Motor neuron (in vitro differentiated cells): ENCODE results near the gene GOT1. TPM values are rescaled to one million over a fixed set of nuclear protein-coding genes. Genes with fewer than 3 reads are reported as not detected.

Experiments used
- ATAC-seq, 8 experiments: fragments of 200-7000 bp; cut with Tn5 transposase; replicated peaks in 6 of 8; 2 replicates each; pipeline ENCODE4 v1.8.0; 2021; ENCODE audit warnings: mild to moderate bottlenecking in 8 of 8, moderate library complexity in 8 of 8
- H3K27ac ChIP-seq, 2 donors: fragments of 250-450 bp; sonication (Bioruptor Pico); 2 replicates each; pipeline ENCODE4 v1.9.0; 2021; ENCODE audit warnings: antibody characterized with exemption in 2 of 2, mild to moderate bottlenecking in 2 of 2, moderate library complexity in 1 of 2
- H3K4me1 ChIP-seq, 2 donors: fragments of 250-450 bp; sonication (Bioruptor Pico); replicated peaks in 1 of 2; 2 replicates each; pipeline ENCODE4 v1.6.1; 2021; ENCODE audit warnings: antibody characterized with exemption in 2 of 2, mild to moderate bottlenecking in 2 of 2, moderate library complexity in 1 of 2
- H3K4me3 ChIP-seq, 5 donors: fragments of 250-450 bp; sonication (Bioruptor Pico); 2 replicates each; pipeline ENCODE4 v1.9.0; 2021; ENCODE audit warnings: antibody characterized with exemption in 5 of 5, mild to moderate bottlenecking in 5 of 5, moderate library complexity in 4 of 5
- WGBS, 10 experiments: fragments of 450-650 bp; shearing (Covaris generic); methylation state at CpG; one replicate each; pipeline ENCODE4 v1.0.0; 2022; 5-methylcytosine and 5-hydroxymethylcytosine counted together
- in situ Hi-C, 9 experiments: fragments of 400-800 bp; cut with MboI; loops; one replicate each; pipeline ENCODE4 v1.15.0; 2021; ENCODE audit warnings: low sequenced_read_pairs in 9 of 9, low pct_unique_long_range_greater_than_20kb in 2 of 9; ENCODE audit not compliant: unreplicated experiment in 9 of 9
- total RNA-seq, 8 experiments: library from RNA; unstranded; fragments of 300-600 nt; gene quantifications; 2 replicates each; pipeline versions ENCODE4 v1.2.3 to v1.2.4, GENCODE V29; 2022

Gene GOT1
- total RNA-seq = 10 to 100 TPM; 21.3 to 97.7 (median 50.1) TPM

DNA sequence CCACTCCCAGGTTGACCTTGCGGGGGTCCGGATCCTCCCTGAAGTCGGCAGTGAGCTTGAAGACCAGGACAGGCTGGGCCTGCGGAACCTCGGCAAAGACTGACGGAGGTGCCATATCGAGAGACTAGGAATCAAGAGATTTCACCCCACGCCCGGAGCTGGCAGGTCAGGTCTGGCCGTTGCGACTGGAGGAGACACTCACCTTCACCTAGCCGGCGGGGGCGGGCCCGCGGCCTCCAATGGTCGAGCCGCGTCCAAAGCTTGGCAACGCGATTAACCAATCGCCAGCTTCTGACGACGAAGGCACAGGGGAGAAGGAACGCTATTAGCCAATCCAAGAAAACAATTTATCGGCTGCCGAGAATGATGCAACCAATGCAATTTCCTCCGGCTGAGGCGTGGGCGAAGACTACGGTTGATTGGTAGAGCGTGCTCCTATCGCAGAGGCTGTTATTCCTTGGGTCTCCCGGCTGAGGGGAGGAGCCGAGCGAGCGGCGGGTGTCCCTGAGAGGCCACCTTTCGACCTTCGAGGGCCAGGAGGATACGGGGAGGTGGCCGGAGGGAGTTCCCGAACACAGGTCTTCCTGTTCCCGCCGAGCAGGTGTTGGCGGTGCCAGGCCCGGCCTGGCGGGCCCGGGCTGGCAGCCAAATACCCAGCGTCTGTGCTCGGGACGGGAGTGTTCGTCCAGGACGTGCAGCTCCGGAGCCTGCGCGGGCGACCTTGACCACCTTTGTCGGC, at the start of gene GOT1:
TSS of gene GOT1 (minus strand) at position 174 of the 739 bp plus-strand sequence. CDS start at position 115, 59 bp downstream.
- in situ Hi-C loops = loop anchor here in 6 of 9 experiments (10.0 to 25.0 kb wide), 3 partner anchors 114 to 282 kb away; partner anchors contain the start of gene SLC25A28 (in 5 of the 6)
- ATAC-seq = peak; percentile 91 to 96 (median 96)
- H3K4me3 ChIP-seq = peak within 1 kb of the TSS; percentile 94 to 99 (median 95)
- peak within 1 kb of the TSS; percentile 90 to 92 for H3K27ac ChIP-seq
- 0 to 3% (median 0%) methylated on average over 2 to 34 of the region's 59 CpGs; no CpG with 5 or more reads in 2 of the 10 experiments for WGBS, 10 experiments
- peaks cover 5 to 22% of the 10 kb centered on the region in 2 donors for H3K4me1 ChIP-seq

DNA sequence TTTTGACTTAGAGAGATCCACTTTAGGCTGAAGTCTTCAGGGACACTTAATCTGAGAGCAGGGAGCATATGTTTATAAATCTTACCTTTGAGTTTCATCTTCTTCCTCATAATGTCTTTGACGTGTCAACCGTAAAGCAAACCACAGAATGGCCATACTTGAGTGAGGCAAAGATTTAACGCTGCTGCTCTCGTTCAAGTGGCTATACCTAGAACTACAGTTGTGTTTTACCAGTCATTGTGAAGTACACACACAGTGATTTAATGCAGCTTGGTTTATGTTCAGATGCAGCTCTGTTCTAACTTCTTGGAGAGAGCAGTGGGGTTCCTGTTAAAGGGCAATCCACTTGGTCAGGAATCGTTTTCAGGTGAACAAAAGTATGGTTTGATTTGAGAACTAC, 39.9 kb upstream of the GOT1 start:
- in situ Hi-C loops = no loop called here
- no peak for ATAC-seq

DNA sequence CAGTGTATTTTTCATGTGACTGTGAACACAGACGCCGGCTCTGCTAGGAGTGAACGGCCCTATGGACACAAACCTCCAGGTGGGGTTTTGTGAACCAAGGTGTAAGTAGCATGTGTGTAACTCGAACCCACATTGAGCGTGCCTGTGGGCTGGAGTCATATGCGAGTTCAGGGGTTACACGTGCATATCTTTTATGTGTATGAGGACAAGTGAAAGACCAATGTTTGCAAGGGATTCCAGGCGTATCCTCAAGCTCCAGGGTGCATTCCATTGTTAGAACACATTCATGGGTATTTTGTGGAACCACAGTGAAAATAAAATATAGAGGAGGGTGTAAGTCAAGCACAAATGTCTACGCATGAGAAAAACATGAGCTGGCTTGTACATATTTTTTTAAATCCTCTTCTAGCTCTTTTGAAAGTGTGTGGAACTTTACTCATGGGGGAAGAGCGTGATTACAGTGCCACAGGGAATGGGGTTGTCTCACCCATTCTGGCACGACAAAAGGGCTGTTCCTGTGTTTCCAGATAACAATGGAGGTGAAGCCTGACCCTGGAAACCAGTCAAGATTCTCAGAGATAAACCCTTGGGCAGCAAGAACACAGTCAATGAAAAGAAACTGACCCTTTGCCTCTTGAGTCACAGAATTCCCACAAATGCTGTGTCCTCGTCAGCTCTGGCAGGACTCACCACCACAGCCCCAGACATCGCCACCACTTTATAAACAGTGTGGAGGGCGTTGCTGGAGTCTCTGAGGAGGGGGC, 37.0 kb upstream of the GOT1 start:
- Histone ChIP-seq H3K4me3 (no peak overlapping the region), H3K27ac (no peak overlapping the region), H3K4me1 (no peaks in the 10 kb centered on the region)
- in situ Hi-C loops = no loop called here
- ATAC-seq = peak in 3 of 8 experiments; percentile 22 to 67 (median 26)
- 20 to 90% (median 61%) methylated on average over 3 to 10 of the region's 14 CpGs; no CpG with 5 or more reads in 1 of the 10 experiments for WGBS, 10 experiments

More for the DNA sequence above, 39.9 kb upstream of the GOT1 start:
- no peaks in the 10 kb centered on the region for H3K4me1 ChIP-seq
- H3K27ac ChIP-seq = no peak overlapping the region
- no peak overlapping the region for H3K4me3 ChIP-seq
- WGBS, 10 experiments = 23 to 100% (median 53%) methylated on average over 1 to 5 of the region's 5 CpGs

- H3K4me3 ChIP-seq = no peak overlapping the region
- in situ Hi-C loops = no loop called here
- H3K27ac ChIP-seq = no peak overlapping the region
- H3K4me1 ChIP-seq = no peaks in the 10 kb centered on the region
- 24 to 100% (median 56%) methylated on average over 2 to 7 of the region's 8 CpGs; no CpG with 5 or more reads in 2 of the 10 experiments for WGBS, 10 experiments
- ATAC-seq = peak in 3 of 8 experiments; percentile 36 to 76 (median 63)
Observed at GRCh38 chr10:99466632-99467223, 36.3 kb upstream of the GOT1 start.

DNA sequence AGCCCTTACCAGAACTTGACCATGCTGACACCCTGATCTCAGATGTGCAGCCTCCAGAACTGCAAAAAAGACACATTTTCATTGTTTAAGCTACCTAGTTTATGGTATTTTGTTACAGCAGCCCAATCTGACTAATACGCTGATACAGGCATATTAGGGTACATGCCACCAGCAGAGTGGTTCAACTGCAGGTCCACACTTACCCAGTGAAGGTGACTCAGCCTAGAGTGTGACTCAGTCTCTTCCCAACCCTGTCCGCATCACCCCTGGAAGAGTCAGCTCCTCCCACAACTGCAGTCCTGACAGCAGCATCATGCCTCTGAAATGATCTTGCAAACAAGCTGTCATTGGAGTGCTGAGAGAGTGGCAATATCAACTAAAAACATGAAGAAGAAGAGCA, 30.8 kb upstream of the GOT1 start:
- in situ Hi-C loops = no loop called here
- Histone ChIP-seq H3K4me1 (no peaks in the 10 kb centered on the region), H3K27ac (no peak overlapping the region), H3K4me3 (no peak overlapping the region)
- ATAC-seq = peak in 2 of 8 experiments; percentile 59 to 81
- 86 to 100% (median 97%) methylated on average over 1 to 2 of the region's 2 CpGs; no CpG with 5 or more reads in 2 of the 10 experiments for WGBS, 10 experiments

DNA sequence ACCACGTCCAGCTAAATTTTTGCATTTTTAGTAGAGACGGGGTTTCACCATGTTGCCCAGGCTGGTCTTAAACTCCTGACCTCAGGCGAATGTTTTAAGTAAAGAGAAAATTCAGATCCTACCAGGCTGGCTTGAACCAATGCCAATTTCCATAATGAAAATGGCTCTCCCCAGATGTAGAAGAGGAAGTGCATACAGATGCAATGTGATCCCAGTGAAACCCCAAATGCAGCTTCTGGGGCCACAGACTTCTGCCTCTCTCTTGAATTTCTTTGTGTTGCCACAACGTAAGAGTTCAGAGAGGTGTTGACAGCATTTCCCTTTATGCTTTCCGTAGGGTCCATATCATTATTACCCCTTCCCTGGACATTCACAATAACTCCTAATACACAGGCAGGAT, 29.6 kb upstream of the GOT1 start:
- 17 to 100% (median 82%) methylated on average over 1 to 5 of the region's 5 CpGs; no CpG with 5 or more reads in 1 of the 10 experiments for WGBS, 10 experiments
- ATAC-seq = no peak
- no peak overlapping the region for H3K27ac ChIP-seq
- H3K4me1 ChIP-seq = no peaks in the 10 kb centered on the region
- no peak overlapping the region for H3K4me3 ChIP-seq
- in situ Hi-C loops = no loop called here

DNA sequence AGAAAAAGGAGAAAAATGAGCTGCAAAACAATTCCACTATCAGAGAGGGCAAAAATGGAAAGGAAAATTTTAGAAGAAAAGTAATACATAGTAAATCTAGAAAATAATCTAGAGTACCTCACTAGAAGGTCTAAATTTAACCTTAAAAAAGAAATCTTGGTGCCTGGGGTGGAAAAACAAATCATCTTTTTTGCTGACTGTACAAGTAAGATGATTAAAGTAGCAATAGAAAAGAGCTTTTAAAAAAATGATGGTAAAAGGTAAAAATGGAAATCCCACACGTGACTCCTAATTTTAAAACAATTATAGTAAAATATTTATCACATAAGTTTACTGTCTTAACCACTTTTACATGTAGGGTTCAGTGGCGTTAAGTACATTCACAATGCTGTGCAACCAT, 28.8 kb upstream of the GOT1 start:
- ATAC-seq = no peak
- in situ Hi-C loops = no loop called here
- H3K4me1 ChIP-seq = no peaks in the 10 kb centered on the region
- H3K4me3 ChIP-seq = no peak overlapping the region
- WGBS, 10 experiments = 31 to 73% (median 59%) methylated on average over 1 to 2 of the region's 2 CpGs
- no peak overlapping the region for H3K27ac ChIP-seq

DNA sequence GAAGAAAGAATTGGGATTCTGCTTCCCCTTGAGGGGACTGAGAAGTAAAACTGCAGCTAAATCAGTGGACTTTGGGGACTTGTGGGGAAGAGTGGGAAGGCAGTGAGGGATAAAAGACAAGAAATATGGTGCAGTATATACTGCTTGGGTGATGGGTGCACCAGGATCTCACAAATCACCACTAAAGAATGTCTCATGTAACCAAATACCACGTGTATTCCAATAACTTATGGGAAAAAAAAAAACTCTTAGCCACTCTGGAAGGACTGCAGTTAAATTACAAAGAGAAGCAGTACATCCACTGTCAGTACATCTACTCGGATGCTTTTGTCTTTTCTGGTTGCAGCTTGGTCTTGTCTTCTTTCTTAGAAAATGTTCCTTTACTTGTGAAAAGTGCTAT, 27.4 kb upstream of the GOT1 start:
- Histone ChIP-seq H3K4me3 (no peak overlapping the region), H3K4me1 (no peaks in the 10 kb centered on the region), H3K27ac (no peak overlapping the region)
- peak in 2 of 8 experiments; percentile 32 to 47 for ATAC-seq
- 0 to 100% (median 48%) methylated on average over 1 to 2 of the region's 2 CpGs; no CpG with 5 or more reads in 2 of the 10 experiments for WGBS, 10 experiments
- in situ Hi-C loops = no loop called here

- WGBS, 10 experiments = 0 to 100% (median 80%) methylated on average over 1 to 2 of the region's 2 CpGs; no CpG with 5 or more reads in 5 of the 10 experiments
- H3K4me1 ChIP-seq = no peaks in the 10 kb centered on the region
Observed at GRCh38 chr10:99456931-99457288, 26.5 kb upstream of the GOT1 start.

GRCh38 chr10:99456207-99456930, 25.9 kb upstream of the GOT1 start:
- no peaks in the 10 kb centered on the region for H3K4me1 ChIP-seq
- peak in 3 of 8 experiments; percentile 50 to 61 (median 52) for ATAC-seq
- no peak overlapping the region for H3K4me3 ChIP-seq
- no peak overlapping the region for H3K27ac ChIP-seq
- WGBS, 10 experiments = 17 to 93% (median 65%) methylated on average over 1 to 3 of the region's 3 CpGs; no CpG with 5 or more reads in 2 of the 10 experiments
- in situ Hi-C loops = no loop called here

More at GRCh38 chr10:99456931-99457288, 26.5 kb upstream of the GOT1 start:
- Histone ChIP-seq H3K27ac (no peak overlapping the region), H3K4me3 (no peak overlapping the region)
- ATAC-seq = peak in 3 of 8 experiments; percentile 54 to 88 (median 83)
- in situ Hi-C loops = no loop called here

DNA sequence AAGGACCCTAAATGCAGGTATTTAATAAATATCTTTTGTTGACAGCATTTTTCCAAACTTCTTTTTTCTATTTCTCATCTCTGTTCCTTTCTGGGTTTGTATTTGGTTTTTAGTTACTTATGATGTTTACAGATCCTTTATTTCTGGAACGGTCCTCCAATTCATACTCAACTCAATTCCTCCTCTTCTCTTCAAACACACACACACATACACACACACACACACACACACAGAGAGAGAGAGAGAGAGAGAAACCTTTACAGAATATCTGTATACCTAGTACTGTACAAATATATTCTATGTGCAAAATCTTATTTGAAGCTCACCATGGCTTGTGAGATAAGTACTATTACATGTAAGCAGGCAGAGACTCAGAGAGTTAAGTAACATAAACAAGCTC, 21.6 kb upstream of the GOT1 start:
- H3K4me1 ChIP-seq = no peaks in the 10 kb centered on the region
- ATAC-seq = no peak
- in situ Hi-C loops = no loop called here
- no peak overlapping the region for H3K27ac ChIP-seq
- WGBS, 10 experiments = 30 to 100% (median 89%) methylated on average over 1 of the region's 1 CpG; no CpG with 5 or more reads in 2 of the 10 experiments
- H3K4me3 ChIP-seq = no peak overlapping the region

DNA sequence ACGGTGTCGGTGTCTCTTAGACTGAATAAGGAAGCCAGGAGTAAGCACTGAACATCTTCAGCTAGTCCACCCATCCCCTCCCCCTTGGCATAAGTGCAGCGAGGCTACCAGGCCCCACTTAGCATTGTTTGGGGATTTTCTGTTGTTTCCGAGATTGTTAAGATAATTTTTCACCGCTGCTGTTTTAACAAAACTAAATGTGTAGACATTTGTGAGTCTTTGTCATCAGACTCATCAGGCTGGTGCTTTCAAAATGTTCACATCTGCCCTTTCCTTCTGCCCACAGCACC, 21.0 kb upstream of the GOT1 start:
- in situ Hi-C loops = no loop called here
- WGBS, 10 experiments = 23 to 58% (median 47%) methylated on average over 2 to 5 of the region's 5 CpGs; no CpG with 5 or more reads in 2 of the 10 experiments
- no peak overlapping the region for H3K4me3 ChIP-seq
- H3K27ac ChIP-seq = no peak overlapping the region
- H3K4me1 ChIP-seq = no peaks in the 10 kb centered on the region
- ATAC-seq = no peak
